Keratinocyte (primary cell): ENCODE measurements around the gene RUNX1.

Source experiments
- EZH2 ChIP-seq: IDR thresholded peaks from one replicate; pipeline ENCODE4 v1.6.1; 2012; ENCODE audit warnings: inconsistent platforms, mild to moderate bottlenecking, low read length, moderate library complexity
- TF ChIP-seq, protein P1 (sequence below), 3 experiments: IDR thresholded peaks in 1 of 3; conservative IDR thresholded peaks in 1 of 3; optimal IDR thresholded peaks in 1 of 3; 2 replicates in 2 of 3; 3 replicates in 1 of 3; pipeline versions ENCODE3 to v1.5.1; 2011; ENCODE audit warnings: low read length in 3 of 3, mild to moderate bottlenecking in 3 of 3, moderate library complexity in 2 of 3, control low read depth in 1 of 3, inconsistent platforms in 1 of 3; ENCODE audit not compliant: insufficient read depth in 2 of 3; ENCODE audit errors: extremely low read depth in 1 of 3

DNA sequence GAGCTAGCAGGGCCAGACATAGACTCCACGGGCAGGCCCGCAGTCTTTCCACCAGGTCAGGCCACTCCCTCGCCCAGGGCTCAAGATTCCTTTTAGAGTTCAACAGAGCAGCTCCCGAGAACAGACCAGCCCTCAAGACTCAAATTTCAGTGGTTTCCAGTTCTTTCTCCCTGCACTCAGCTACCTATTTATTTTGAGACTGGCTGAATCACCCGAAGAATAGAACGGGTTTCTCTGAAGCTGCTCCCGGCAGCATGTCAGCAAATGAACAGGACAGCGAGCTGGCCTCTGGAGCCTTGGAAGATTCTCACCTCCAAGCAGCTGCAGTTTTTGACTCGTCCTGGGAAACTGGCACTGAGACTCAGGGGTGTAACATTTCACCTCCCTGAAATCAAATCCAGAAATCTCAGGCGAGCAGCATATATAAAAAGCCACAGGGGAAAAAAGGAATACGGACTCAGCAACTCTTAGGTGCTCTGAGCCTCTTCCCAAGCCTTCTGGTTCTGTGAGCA lies 202.4 kb downstream of the RUNX1 start:
- TF ChIP-seq, protein P1, sequence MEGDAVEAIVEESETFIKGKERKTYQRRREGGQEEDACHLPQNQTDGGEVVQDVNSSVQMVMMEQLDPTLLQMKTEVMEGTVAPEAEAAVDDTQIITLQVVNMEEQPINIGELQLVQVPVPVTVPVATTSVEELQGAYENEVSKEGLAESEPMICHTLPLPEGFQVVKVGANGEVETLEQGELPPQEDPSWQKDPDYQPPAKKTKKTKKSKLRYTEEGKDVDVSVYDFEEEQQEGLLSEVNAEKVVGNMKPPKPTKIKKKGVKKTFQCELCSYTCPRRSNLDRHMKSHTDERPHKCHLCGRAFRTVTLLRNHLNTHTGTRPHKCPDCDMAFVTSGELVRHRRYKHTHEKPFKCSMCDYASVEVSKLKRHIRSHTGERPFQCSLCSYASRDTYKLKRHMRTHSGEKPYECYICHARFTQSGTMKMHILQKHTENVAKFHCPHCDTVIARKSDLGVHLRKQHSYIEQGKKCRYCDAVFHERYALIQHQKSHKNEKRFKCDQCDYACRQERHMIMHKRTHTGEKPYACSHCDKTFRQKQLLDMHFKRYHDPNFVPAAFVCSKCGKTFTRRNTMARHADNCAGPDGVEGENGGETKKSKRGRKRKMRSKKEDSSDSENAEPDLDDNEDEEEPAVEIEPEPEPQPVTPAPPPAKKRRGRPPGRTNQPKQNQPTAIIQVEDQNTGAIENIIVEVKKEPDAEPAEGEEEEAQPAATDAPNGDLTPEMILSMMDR (optimal IDR thresholded peaks at IDR 0.05 in 1 of 3, IDR thresholded peaks at IDR 0.05 in 1 of 3, conservative IDR thresholded peaks at IDR 0.05 in 1 of 3; ENCODE audit: extremely low read depth in 1 of 3, insufficient read depth in 2 of 3, low read length in 3 of 3): no peak
- no peak for TF ChIP-seq EZH2
